Esophagus (tissue), 2 donors: Measurements from ENCODE around the gene FAM174B. TPM values are rescaled to one million over a fixed set of nuclear protein-coding genes. Genes with fewer than 3 reads are reported as not detected.

Experiments used
- H3K27ac ChIP-seq, 2 donors: one replicate each; pipeline ENCODE4 v1.5.1; 2013; ENCODE audit warnings: low read depth in 2 of 2, mild to moderate bottlenecking in 2 of 2, inconsistent platforms in 1 of 2, low read length in 1 of 2, moderate library complexity in 1 of 2
- H3K27me3 ChIP-seq, 2 donors: one replicate each; pipeline ENCODE4 v1.6.1; 2013; ENCODE audit warnings: low read length in 2 of 2, control low read depth in 1 of 2, mild to moderate bottlenecking in 1 of 2; ENCODE audit not compliant: insufficient read depth in 2 of 2, control insufficient read depth in 1 of 2
- H3K36me3 ChIP-seq, 2 donors: one replicate each; pipeline ENCODE4 v1.6.1; 2013; ENCODE audit warnings: low read length in 1 of 2; ENCODE audit not compliant: control insufficient read depth in 2 of 2, insufficient read depth in 2 of 2
- H3K4me1 ChIP-seq, 2 donors: one replicate each; pipeline ENCODE4 v1.6.1; 2013; ENCODE audit warnings: low read length in 1 of 2; ENCODE audit not compliant: control insufficient read depth in 2 of 2, insufficient read depth in 2 of 2
- H3K4me3 ChIP-seq, 2 donors: one replicate each; pipeline ENCODE4 v1.5.1; 2013; ENCODE audit warnings: low read length in 2 of 2, mild to moderate bottlenecking in 2 of 2, low read depth in 1 of 2, moderate library complexity in 1 of 2
- H3K9me3 ChIP-seq, 2 donors: one replicate each; pipeline ENCODE4 v1.6.1; 2013; ENCODE audit warnings: mild to moderate bottlenecking in 2 of 2, low read depth in 1 of 2, low read length in 1 of 2, moderate library complexity in 1 of 2; ENCODE audit not compliant: control insufficient read depth in 2 of 2, insufficient read depth in 1 of 2
- WGBS, 2 donors: extraction: QIAGEN DNeasy Blood & Tissue Kit; methylation state at CpG; one replicate each; pipeline ENCODE4 v1.1.7; 2013; 5-methylcytosine and 5-hydroxymethylcytosine counted together
- polyA plus RNA-seq, 2 donors: library from polyadenylated mRNA; stranded (reverse); fragments of 200-250 nt; gene quantifications; one replicate each; pipeline ENCODE4 v1.2.3, GENCODE V29; 2013
- donor health status: healthy with polysubstance abuse.
- donor health status: Bipolar disorder and iron deficiency.

Gene FAM174B
- polyA plus RNA-seq, 2 donors = 3.7 to 7.3 TPM

DNA sequence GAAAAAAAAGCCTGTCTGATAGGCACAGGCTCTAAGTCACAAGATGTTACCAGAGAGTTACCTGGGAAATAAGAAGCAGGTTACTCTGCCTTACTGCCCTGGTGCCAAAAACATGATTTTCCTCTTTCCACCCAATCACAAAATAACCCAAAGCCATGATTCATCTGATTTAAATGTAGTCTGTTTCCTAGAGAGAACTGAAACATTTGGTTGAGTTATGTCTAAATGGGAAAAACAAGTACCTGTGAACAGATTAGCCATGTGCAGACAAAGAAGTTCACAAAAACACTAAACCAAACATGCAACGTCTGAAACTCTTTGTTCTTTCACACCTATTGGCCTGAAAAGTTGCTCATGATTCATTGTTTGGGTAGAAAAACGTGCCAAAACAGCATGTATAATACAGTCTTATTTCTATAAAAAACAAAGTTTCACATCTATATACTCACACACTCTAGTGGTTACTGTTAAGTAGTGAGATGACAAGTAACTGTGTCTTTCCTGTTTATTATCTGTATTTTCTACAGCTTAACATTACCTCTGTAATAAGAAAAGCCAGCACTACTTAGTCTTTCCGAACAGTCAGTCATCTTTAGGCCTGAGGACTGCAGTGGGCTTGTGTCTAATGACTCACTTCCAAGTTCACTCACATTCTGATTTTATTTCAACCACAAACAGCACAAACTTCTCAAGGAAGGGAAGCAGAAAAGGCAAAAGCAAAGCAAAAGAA, 30.2 kb downstream of the FAM174B start:
- WGBS, 2 donors = 37 to 48% methylated on average over 3 of the region's 3 CpGs
- H3K4me1 ChIP-seq = peaks cover 0 to 12% of the 10 kb centered on the region in 2 donors
- H3K27me3 ChIP-seq = no peaks in the 10 kb centered on the region
- peaks cover 0 to 5% of the 10 kb centered on the region in 2 donors for H3K36me3 ChIP-seq
- no peaks in the 10 kb centered on the region for H3K9me3 ChIP-seq
- H3K27ac ChIP-seq = no peak overlapping the region
- no peak overlapping the region for H3K4me3 ChIP-seq

DNA sequence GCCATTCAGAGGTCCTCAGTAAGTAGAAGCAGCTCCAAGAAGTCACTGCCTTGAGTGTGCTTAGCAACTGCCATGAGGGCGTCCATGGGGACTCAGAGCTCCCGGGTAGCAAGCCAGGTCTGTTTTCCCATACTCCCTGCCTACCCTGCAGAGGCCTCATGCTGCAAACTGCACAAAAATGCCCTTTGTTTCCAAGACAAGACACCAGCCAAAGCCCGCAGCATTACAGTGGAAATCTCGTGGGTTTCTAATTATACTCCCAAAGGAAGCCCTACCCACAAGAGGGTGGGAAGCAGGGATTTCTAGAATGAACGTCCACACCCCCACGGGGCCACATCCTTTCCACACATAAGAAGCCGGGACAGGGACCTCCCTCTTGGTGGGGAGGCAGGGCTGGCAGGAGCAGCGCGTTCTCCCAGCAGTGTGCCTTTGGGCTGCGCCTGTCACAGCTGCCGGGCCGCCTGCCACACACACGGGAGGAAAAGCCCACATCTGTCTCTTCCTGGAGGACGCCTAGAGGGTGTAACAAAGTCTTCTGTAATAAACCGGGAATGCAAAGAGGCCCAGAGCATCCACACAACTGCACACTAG, 31.1 kb downstream of the FAM174B start:
- H3K9me3 ChIP-seq = no peaks in the 10 kb centered on the region
- H3K36me3 ChIP-seq = no peaks in the 10 kb centered on the region
- no peaks in the 10 kb centered on the region for H3K27me3 ChIP-seq
- no peak overlapping the region for H3K4me3 ChIP-seq
- 14 to 43% methylated on average over 15 of the region's 15 CpGs for WGBS, 2 donors
- H3K27ac ChIP-seq = peak overlapping the region; percentile 17 to 56
- H3K4me1 ChIP-seq = peaks cover 0 to 12% of the 10 kb centered on the region in 2 donors

DNA sequence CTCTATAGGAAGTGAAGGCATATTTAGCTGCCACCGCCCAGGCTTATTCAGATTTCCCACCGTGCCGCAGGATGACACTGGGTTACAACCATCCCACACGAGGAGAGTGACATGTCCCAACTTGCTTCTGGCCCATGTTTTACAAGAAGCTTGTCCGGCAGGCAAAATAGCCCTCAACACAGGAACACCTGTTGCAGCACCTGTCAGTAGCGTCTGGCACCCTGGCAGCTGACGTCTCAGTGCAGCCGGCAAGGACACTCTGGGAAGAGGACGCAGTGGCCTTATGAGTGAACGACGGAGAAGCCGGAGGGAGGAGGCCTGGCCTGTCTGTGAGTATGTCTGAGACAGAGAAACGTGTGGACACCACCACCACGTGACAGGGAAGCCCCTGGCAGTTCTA, 32.1 kb downstream of the FAM174B start:
- Histone ChIP-seq H3K4me3 (no peak overlapping the region), H3K4me1 (peaks cover 0 to 12% of the 10 kb centered on the region in 2 donors), H3K27me3 (no peaks in the 10 kb centered on the region), H3K36me3 (no peaks in the 10 kb centered on the region), H3K9me3 (no peaks in the 10 kb centered on the region), H3K27ac (no peak overlapping the region)
- 71 to 81% methylated on average over 14 of the region's 14 CpGs for WGBS, 2 donors

DNA sequence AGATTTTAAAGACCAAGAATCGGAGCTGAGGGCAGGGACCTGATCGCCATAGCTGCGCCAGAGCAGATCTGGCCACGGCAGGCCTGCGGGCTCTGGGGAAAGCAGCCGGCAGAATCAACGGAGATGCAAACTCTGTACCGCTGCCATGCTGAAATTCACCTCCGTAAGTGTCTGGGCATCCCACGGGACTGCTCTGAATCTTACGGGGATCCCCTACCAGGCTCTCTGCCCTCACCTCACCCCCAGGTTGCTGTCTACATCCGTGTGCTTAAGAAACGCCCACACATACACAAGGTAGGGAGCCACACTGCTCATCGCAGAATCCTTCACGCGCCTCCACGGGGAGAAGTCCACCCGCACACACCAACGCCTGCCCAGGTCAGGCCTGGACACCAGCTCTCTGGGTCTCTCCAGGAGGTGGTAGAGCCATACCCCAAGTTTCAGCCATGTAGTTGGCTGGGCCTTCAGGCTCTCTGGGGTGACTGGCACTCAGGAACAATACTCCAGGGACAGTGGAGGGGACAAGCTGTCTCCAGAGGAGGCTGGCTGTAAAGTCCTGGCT, 33.5 kb downstream of the FAM174B start:
- H3K36me3 ChIP-seq = no peaks in the 10 kb centered on the region
- no peaks in the 10 kb centered on the region for H3K27me3 ChIP-seq
- 91 to 92% methylated on average over 19 of the region's 19 CpGs for WGBS, 2 donors
- no peak overlapping the region for H3K27ac ChIP-seq
- no peaks in the 10 kb centered on the region for H3K9me3 ChIP-seq
- H3K4me3 ChIP-seq = no peak overlapping the region
- H3K4me1 ChIP-seq = peaks cover 3 to 12% of the 10 kb centered on the region in 2 donors

DNA sequence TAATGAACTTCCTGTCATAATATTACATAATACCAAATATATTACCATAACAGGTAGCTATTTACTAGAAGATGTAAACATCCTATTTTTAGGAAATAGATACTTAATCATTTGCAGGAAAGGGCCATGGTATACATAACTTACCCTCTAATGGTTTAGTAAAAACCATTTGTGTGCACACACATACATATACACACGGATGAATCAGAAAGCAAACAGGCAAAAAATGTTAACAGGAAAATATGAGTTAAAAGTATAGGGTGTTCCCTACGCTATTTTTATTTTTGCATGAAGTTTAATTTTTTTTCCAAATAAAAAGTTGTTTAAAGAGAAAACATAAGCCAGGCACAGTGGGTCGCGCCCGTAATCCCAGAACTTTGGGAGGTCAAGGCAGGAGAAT, 34.6 kb downstream of the FAM174B start:
- Histone ChIP-seq H3K9me3 (no peaks in the 10 kb centered on the region), H3K4me1 (peaks cover 3 to 12% of the 10 kb centered on the region in 2 donors), H3K4me3 (no peak overlapping the region), H3K27ac (no peak overlapping the region), H3K36me3 (no peaks in the 10 kb centered on the region), H3K27me3 (no peaks in the 10 kb centered on the region)
- 94 to 98% methylated on average over 5 of the region's 5 CpGs for WGBS, 2 donors

DNA sequence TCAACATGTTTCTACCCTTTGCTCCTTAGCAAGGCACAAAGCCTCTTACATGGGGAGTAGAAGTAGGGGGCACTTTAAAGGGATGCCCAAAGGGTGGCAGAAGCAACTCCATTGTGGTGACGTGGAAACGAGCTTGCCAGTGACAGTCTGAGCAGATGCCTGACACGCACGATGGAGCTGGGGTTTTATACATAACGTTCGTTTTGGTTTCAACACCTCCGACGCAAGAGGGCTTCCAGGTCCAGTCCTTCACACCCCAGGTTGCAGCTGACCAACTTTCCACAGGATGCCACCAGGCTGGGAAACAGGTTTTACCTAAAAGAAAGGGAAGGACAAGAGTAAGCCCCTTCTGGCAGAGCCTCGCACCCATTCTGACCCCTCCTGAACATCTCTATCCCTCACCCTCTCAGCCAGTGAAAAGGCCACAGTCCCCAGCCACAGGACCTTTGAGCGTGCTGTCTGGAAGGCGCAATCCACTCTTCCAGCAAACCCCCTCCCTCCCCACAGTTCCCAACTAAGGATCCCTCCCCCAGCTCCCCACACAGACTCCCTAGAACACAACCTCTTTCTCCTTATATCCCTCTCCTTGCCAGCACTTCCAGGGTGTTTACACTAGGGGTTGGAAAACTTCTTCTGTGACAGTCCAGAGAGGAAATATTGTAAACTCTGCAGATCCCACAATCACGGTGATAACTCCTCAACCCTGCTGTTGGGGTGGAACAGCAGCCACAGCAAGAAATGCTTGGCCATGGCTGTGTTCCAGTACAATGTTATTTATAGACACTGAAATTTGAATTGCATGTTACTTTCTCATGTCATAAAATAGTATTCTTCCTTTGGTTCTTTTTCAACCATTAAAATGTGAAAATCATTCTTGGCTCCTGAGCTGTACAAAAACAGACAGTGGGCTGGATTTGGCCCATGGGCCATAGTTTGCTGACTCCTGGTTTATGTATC, 36.2 kb downstream of the FAM174B start:
- Histone ChIP-seq H3K27ac (peak overlapping the region; percentile 25 to 50), H3K27me3 (no peaks in the 10 kb centered on the region), H3K36me3 (no peaks in the 10 kb centered on the region), H3K4me1 (peaks cover 3 to 9% of the 10 kb centered on the region in 2 donors), H3K4me3 (no peak overlapping the region), H3K9me3 (no peaks in the 10 kb centered on the region)
- WGBS, 2 donors = 78 to 79% methylated on average over 12 of the region's 12 CpGs

DNA sequence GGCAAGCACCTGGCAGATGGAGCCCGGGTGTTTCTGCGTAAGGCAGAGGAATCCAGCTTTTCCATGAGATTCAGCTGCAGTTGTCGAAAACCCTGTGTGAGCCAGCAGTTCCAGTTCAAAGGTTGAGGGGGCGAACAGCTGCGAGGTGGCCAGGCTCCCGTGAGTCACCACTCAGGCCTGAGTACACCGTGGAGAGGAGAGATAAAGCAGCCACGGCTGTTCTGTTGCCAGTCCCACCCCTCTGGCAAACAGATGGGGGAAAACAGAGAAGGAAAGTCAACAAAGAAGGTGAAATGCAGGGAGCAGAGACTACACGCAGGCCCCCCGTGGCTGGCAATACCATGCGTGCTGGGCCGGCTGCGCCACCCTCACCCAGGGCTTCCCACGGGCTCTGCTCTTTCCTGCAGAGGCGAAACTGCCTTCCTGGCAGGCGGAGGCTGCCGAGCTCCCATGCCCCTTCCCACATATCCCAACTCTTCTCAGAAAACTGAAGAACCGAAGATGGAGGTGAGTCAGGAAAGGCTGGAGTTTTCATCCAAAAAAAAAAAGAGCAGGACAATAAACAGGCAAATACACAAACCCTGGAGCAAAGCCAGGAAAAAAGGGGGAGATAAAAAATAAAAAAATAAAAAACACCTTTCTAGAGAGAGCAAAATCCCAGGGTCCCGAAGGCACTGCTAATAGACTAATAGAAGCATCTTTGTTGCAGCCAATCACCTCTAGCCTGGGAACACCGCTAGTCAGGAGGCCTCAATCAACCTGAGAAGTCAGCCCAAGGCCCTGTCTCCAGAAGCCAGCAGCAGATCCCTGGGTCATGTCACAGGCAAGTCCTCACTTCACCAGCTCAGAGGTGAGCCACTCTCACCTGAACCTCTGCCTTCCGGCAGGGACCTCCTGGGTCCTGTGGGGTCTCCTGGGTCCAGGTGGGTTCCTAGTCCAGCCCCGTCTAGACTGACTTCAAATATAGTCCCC, 37.7 kb downstream of the FAM174B start:
- H3K27ac ChIP-seq = no peak overlapping the region
- no peak overlapping the region for H3K4me3 ChIP-seq
- 60 to 75% methylated on average over 22 of the region's 22 CpGs for WGBS, 2 donors
- no peaks in the 10 kb centered on the region for H3K36me3 ChIP-seq
- H3K4me1 ChIP-seq = peaks cover 0 to 3% of the 10 kb centered on the region in 2 donors
- no peaks in the 10 kb centered on the region for H3K9me3 ChIP-seq
- H3K27me3 ChIP-seq = no peaks in the 10 kb centered on the region

DNA sequence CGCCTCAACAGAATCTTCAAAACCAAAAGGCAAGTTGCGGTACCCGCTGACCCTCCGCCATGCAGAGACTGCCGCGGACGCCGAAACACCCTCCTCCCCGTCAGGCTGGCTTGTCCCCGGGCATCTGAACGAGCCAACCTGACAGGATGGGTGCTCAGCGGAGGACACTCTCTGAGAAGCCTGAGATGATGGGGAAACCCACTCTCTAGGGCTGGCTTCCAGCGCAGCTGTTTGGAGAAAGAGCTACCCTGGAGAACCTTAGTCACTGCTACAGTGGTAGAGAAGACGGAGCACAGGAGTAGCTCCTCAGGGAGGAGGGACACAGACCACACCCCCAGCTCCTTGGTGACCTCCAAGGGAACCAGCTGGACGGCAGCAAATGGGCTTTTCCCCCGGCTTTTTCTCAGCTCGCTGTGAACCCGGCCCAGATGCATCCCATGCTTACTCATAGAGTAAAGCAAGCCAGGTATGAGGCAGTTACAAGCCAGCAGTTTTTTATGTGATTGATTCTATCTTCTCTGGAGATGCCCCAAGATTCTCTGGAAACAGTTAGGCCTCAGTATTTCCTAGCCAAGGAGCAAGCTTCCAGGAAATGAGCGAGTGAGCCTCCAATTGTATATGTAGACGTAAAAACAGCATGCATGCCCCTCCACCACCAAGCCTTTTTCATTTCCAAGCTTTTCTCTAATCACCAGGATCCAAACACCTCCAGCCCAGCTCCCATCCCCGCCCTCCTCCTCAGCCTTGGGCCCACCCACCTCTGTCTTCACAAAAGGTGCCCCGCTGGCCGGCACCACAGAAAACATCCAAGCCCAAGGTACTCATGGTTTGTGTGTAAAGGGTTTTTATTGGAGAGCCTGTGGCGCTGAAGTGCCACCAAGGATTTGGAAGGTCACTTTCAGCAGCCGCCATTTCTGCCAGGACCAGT, 38.7 kb downstream of the FAM174B start:
- peaks cover 0 to 3% of the 10 kb centered on the region in 2 donors for H3K4me1 ChIP-seq
- H3K36me3 ChIP-seq = no peaks in the 10 kb centered on the region
- WGBS, 2 donors = 82 to 90% methylated on average over 25 of the region's 25 CpGs
- H3K27me3 ChIP-seq = no peaks in the 10 kb centered on the region
- no peaks in the 10 kb centered on the region for H3K9me3 ChIP-seq
- no peak overlapping the region for H3K27ac ChIP-seq
- no peak overlapping the region for H3K4me3 ChIP-seq
